HepG2 (cell line): ENCODE data around the gene COMT. TPM values are rescaled to one million over a fixed set of nuclear protein-coding genes. Genes with fewer than 3 reads are reported as not detected.

Source experiments
- ATAC-seq: fragments of 200-7000 bp; cut with Tn5 transposase; 3 replicates; pipeline ENCODE4 v1.9.1; 2020; ENCODE audit warnings: mild to moderate bottlenecking, moderate library complexity
- BruUV-seq: library from RNA; stranded (reverse); fragments of 400-500 nt; replicated peaks from 2 replicates; lab custom pipeline; 2021; lab: Mats Ljungman, UMichigan
- CTCF ChIA-PET: fragments of 300-600 bp; formaldehyde crosslinking; extraction: SDS; loops from one replicate; lab custom pipeline; 2021; ENCODE audit warnings: low total read pairs, inconsistent platforms, low intra/inter-chr PET ratio; lab: Yijun Ruan, JAX
- POLR2A ChIA-PET: fragments of 350-600 bp; sonication (Branson Sonifier 250); formaldehyde crosslinking; loops from one replicate; lab custom pipeline; 2020; ENCODE audit warnings: antibody characterized with exemption, inconsistent platforms; lab: Yijun Ruan, JAX
- DNase-seq: peaks from one replicate; pipeline ENCODE4 v3.0.0-alpha.2; 2015; ENCODE audit warnings: low spot score
- FAIRE-seq: peaks from 3 replicates; lab custom pipeline; 2011; peaks lifted over from hg19 to GRCh38; lab: Jason Lieb, UNC
- H2AFZ ChIP-seq: one replicate; pipeline ENCODE4 v1.6.1; 2011; ENCODE audit warnings: low read length, inconsistent platforms
- H3K27ac ChIP-seq: fragments of 300-600 bp; 3 replicates; pipeline ENCODE4 v1.8.0; 2011; ENCODE audit warnings: mixed run types, mild to moderate bottlenecking, mixed read lengths, low read length, inconsistent platforms; ENCODE audit not compliant: insufficient read depth; ENCODE audit errors: extremely low read length
- H3K27me3 ChIP-seq, 2 experiments: fragments of 200-600 bp in 1 of 2; 2 replicates in 1 of 2; 3 replicates in 1 of 2; pipeline versions ENCODE4 v1.6.0 to v1.8.0; 2011; ENCODE audit warnings: low read length in 2 of 2, mild to moderate bottlenecking in 2 of 2, moderate library complexity in 2 of 2, inconsistent platforms in 1 of 2; ENCODE audit not compliant: insufficient read depth in 2 of 2, control insufficient read depth in 1 of 2
- H3K36me3 ChIP-seq, 2 experiments: fragments of 200-600 bp in 1 of 2; replicated peaks in 1 of 2; 2 replicates in 1 of 2; 3 replicates in 1 of 2; pipeline versions ENCODE4 v1.5.1 to v1.8.0; 2011; ENCODE audit warnings: low read length in 2 of 2, inconsistent platforms in 1 of 2; ENCODE audit not compliant: insufficient read depth in 2 of 2, control insufficient read depth in 1 of 2
- H3K4me1 ChIP-seq: 2 replicates; pipeline ENCODE4 v1.5.1; 2012; ENCODE audit warnings: low read length, inconsistent platforms; ENCODE audit not compliant: insufficient read depth
- H3K4me2 ChIP-seq: 2 replicates; pipeline ENCODE4 v1.6.0; 2011; ENCODE audit warnings: low read depth, low read length, inconsistent platforms
- H3K4me3 ChIP-seq, 3 experiments: fragments of 200-600 bp in 1 of 3; sonication (generic), shearing (Covaris generic) in 1 of 3; replicated peaks in 1 of 3; 2 replicates each; pipeline ENCODE4 v1.5.1; 2011 to 2016; ENCODE audit warnings: low read length in 3 of 3, inconsistent platforms in 2 of 3, low read depth in 2 of 3, mild to moderate bottlenecking in 2 of 3, control low read depth in 1 of 3, mixed read lengths in 1 of 3; ENCODE audit not compliant: insufficient read depth in 1 of 3
- H3K79me2 ChIP-seq: one replicate; pipeline ENCODE4 v1.6.1; 2011; ENCODE audit warnings: low read length, inconsistent platforms; ENCODE audit not compliant: insufficient read depth
- H3K9ac ChIP-seq: 2 replicates; pipeline ENCODE4 v1.6.0; 2011; ENCODE audit warnings: mild to moderate bottlenecking, low read depth, low read length, inconsistent platforms; ENCODE audit not compliant: insufficient read depth
- H3K9me3 ChIP-seq: 2 replicates; pipeline ENCODE4 v1.5.1; 2012; ENCODE audit warnings: mild to moderate bottlenecking, low read length
- H4K20me1 ChIP-seq: 2 replicates; pipeline ENCODE4 v1.6.0; 2011; ENCODE audit warnings: inconsistent platforms, mild to moderate bottlenecking, low read length, moderate library complexity; ENCODE audit not compliant: insufficient read depth
- AGO1 ChIP-seq: fragments of 200-400 bp; formaldehyde crosslinking; IDR thresholded peaks from 2 replicates; pipeline ENCODE4 v1.6.1; 2017; ENCODE audit warnings: mild to moderate bottlenecking, low read depth, low read length, moderate library complexity; ENCODE audit not compliant: poor library complexity, severe bottlenecking
- AGO2 ChIP-seq: fragments of 200-400 bp; formaldehyde crosslinking; optimal IDR thresholded peaks from 2 replicates; pipeline ENCODE3; 2017; ENCODE audit warnings: mild to moderate bottlenecking, low read depth, low read length, moderate library complexity
- EZH2 ChIP-seq: conservative IDR thresholded peaks from 2 replicates; pipeline ENCODE4 v1.6.1; 2012; ENCODE audit warnings: mild to moderate bottlenecking, low read depth, low read length, moderate library complexity
- MYNN ChIP-seq: sonication (generic); formaldehyde crosslinking; IDR thresholded peaks from 2 replicates; pipeline ENCODE4 v1.4.0; 2020; ENCODE audit warnings: mild to moderate bottlenecking, low read depth, missing genetic modification reagents
- PHF8 ChIP-seq: sonication (generic); formaldehyde crosslinking; IDR thresholded peaks from 2 replicates; pipeline ENCODE4 v1.5.0; 2020; ENCODE audit warnings: missing genetic modification reagents
- RBFOX2 ChIP-seq: fragments of 200-400 bp; formaldehyde crosslinking; IDR thresholded peaks from 2 replicates; pipeline ENCODE4 v1.6.1; 2017; ENCODE audit warnings: low read depth, mild to moderate bottlenecking, low read length
- ZBTB33 ChIP-seq: sonication (generic); formaldehyde crosslinking; IDR thresholded peaks from 2 replicates; pipeline ENCODE4 v1.4.0; 2020; ENCODE audit warnings: missing genetic modification reagents
- ZNF574 ChIP-seq: sonication (generic); formaldehyde crosslinking; IDR thresholded peaks from 2 replicates; pipeline ENCODE4 v1.4.0; 2020; ENCODE audit warnings: missing genetic modification reagents
- WGBS: methylation state at CpG from one replicate; pipeline ENCODE4 v1.1.6; 2017; ENCODE audit warnings: low lambda C conversion rate; 5-methylcytosine and 5-hydroxymethylcytosine counted together
- in situ Hi-C: cut with HindIII; loops from 2 replicates; pipeline ENCODE4 v1.10.0; 2017; ENCODE audit warnings: low pct_unique_long_range_greater_than_20kb; ENCODE audit not compliant: extremely low pct_ligation_motif_present
- intact Hi-C: fragments of 100-400 bp; cut with micrococcal nuclease; formaldehyde crosslinking; loops from one replicate; pipeline ENCODE4 v1.10.0; 2022; ENCODE audit not compliant: unreplicated experiment
- polyA plus RNA-seq, 8 experiments: library from polyadenylated mRNA; depleted of rRNA in 3 of 8; stranded (reverse) in 7 of 8; unstranded in 1 of 8; fragments of >200 nt; fragmentation: Illumina TruSeq in 4 of 8; extraction: Trizol in 4 of 8; gene quantifications; 2 replicates each; pipeline versions ENCODE4 v1.2.1 to v1.2.3, GENCODE V29; 2011 to 2016; ENCODE audit warnings: low read depth in 4 of 8, missing spikeins in 1 of 8, mixed read lengths in 1 of 8; ENCODE audit not compliant: insufficient read depth in 1 of 8
- total RNA-seq, 5 experiments: library from RNA; depleted of rRNA; stranded (reverse); fragments of >200 nt; fragmentation: Illumina TruSeq; extraction: Trizol; gene quantifications; 2 replicates each; pipeline ENCODE4 v1.2.3, GENCODE V29; 2016; ENCODE audit warnings: low read depth in 1 of 5

The COMT gene
- total and polyA plus RNA-seq, 2 of the 13 experiments (the other 11 are each of a cell fraction or from before 2014, with no cell fraction given), result 156 to 162 TPM

GRCh38 chr22:19972652-19973550 lies 31.3 kb downstream of the COMT start:
- Histone ChIP-seq H3K36me3 (peaks cover 7 to 10% of the 10 kb centered on the region in 2 experiments; a peak in 4 of 5 replicates), H4K20me1 (no peaks in the 10 kb centered on the region), H3K27me3 (no peaks in the 10 kb centered on the region), H2AFZ (no peak overlapping the region), H3K27ac (no peak overlapping the region), H3K4me1 (peaks cover 37% of the 10 kb centered on the region), H3K4me3 (no peak overlapping the region), H3K4me2 (no peak overlapping the region), H3K9me3 (no peaks in the 10 kb centered on the region), H3K9ac (no peak overlapping the region), H3K79me2 (no peaks in the 10 kb centered on the region)
- CTCF ChIA-PET, result no interaction called here
- intact Hi-C loops (no loop called here), in situ Hi-C loops (loop anchor here (5.0 kb wide), 1 partner anchor 39 kb away; no protein-coding TSS in a partner anchor)
- FAIRE-seq, result no peak
- TF ChIP-seq ZBTB33 (CRISPR knock-in tag), result peak; percentile 80; the same call in 1 of the 2 replicates
- TF ChIP-seq MYNN (CRISPR knock-in tag), result no peak
- peak; percentile 47 for TF ChIP-seq AGO2
- TF ChIP-seq ZNF574 (CRISPR knock-in tag), result no peak
- TF ChIP-seq EZH2, result no peak
- peak; percentile 59 for TF ChIP-seq AGO1
- peak; percentile 28; the same call in 1 of the 2 replicates for TF ChIP-seq RBFOX2
- 0 out of 2 replicates have a peak, but pooled peaks have one; percentile 13 for TF ChIP-seq PHF8 (CRISPR knock-in tag)
- no TSS peak for BruUV-seq
- POLR2A ChIA-PET, result interaction anchor here (1.5 to 3.2 kb wide), 3 partner anchors 10 to 20 kb away, joined by 5 to 12 read pairs (median 11); no protein-coding TSS in a partner anchor
- ATAC-seq, result no peak
- 96% methylated on average over 45 of the region's 50 CpGs for WGBS
- DNase-seq, result no peak
